Stimulated activated CD8-positive, alpha-beta memory T cell treated with anti-CD3 and anti-CD28 coated beads, Interleukin-7, amount 100 ng/mL, for 24 hours (primary cell): ENCODE results near the gene SYNE1.
"Not testable (repeated sequence)": the region's sequence is repeated elsewhere in the genome, so short reads cannot be mapped to it uniquely, and the experiment has no call there.

ENCODE experiments used
- DNase-seq: peaks from one replicate; pipeline ENCODE4 v3.0.0-alpha.2; 2020; ENCODE audit warnings: low read depth

SYNE1 gene

DNA sequence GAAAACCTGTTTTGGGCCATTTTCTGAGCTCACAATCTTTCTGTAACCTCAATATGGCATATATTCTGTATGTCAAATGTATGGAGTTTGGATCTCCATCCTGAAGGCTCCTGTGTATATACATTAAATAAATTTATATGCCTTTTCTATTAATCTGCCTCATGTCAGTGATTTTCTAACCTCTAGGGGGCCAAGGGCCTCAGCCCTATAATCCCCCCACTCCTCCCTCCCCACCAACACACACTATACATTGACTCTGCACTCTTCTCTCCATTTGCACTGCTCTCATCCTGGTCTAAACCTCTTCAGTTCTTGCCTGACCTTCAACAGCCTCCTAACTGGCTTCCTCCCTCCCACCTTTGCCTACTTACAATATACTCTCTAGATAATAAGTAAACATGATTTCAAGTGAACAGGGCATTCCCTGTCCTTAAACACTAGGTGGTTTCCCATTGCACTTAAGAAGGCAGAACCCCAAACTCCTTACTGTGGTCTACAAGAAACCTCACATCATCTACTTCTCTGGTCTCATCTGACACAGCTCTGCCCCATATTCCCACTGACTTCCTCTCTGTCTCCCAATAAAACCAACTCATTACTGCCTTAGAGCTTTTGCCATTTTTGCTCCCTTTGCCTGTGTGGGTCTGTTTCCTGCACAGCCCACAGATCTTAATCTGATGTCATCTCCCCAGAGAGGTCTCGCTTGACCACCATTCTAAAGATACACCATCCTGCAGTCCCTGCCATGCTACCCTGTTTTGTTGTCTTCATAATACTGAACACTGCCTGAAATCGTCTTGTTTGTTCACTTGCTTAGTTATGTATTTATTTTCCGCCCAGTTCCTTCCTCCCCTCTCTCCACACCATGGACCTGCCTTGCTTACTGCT lies 213.7 kb downstream of the SYNE1 start:
- DNase-seq: no peak

DNA sequence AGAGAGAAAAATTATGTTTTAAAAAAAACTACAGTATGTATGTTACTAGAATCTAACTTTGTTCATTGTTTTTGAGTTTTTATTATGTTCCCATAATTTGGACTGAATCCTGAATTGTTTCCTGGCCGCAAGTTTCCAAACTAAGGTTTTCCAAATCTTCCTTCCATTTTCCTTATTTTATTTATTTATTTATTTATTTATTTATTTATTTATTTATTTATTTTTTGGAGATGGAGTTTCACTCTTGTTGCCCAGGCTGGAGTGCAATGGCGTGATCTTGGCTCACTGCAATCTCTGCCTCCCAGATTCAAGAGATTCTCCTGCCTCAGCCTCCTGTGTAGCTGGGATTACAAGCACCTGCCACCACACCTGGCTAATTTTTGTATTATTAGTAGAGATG lies 215.7 kb downstream of the SYNE1 start:
- not testable (repeated sequence) for DNase-seq

DNA sequence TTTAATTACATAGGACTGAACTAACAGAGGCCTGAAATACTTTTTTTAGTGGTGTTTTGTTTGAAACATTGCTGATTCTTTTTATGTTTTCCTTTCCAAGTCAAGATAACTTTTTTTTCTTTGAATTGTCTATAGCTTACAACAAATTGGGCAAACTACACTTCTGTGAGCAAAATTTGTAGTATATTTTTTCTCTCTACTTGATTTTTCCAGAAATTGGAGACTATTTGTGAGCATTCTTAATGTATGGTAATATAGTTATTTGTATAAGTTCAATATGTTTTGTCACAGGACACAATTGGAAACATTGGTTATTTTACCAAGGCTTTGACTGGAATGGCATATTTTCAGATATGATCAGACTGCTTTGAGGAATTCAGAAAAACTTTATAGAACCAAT lies 216.5 kb downstream of the SYNE1 start:
- no peak for DNase-seq

DNA sequence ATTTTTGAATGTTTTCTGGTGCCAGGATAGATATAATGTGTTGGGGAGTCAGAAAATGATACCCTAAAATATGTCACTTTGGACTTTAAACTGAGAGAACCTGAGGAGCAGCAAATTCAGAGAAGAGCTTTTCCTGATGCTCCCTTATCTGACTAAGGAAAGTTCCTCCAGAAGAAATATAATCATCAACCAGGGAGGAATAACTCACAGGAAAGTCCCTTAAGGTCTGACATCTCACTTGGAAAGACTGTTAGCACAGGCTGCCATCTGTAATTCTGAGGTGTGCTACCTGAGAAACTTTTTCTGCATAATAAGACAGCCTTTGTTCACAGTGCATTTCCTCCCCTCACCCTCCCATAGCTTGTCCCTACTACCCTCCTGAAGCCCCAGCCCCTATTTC lies 218.6 kb downstream of the SYNE1 start:
- DNase-seq: no peak

DNA sequence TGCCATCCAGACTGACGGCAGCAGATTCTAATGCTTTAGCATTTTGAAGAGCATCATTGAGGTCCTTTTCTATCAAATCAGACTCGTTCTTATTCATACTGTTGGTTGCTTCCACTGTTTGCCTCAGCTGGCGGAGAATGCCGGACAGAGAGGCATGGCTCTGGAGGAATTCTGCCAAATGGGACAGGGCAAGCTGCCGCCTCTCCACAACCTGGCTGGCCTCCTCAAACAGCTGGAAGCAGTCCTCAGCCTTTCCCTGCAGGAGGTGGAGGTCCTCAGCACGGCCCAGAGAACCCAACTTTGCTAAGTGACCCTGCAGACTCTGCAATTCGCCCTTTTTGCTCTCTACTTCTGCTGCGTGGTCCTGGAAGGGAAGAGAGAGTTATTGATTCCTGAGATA lies 220.5 kb downstream of the SYNE1 start:
- no peak for DNase-seq

DNA sequence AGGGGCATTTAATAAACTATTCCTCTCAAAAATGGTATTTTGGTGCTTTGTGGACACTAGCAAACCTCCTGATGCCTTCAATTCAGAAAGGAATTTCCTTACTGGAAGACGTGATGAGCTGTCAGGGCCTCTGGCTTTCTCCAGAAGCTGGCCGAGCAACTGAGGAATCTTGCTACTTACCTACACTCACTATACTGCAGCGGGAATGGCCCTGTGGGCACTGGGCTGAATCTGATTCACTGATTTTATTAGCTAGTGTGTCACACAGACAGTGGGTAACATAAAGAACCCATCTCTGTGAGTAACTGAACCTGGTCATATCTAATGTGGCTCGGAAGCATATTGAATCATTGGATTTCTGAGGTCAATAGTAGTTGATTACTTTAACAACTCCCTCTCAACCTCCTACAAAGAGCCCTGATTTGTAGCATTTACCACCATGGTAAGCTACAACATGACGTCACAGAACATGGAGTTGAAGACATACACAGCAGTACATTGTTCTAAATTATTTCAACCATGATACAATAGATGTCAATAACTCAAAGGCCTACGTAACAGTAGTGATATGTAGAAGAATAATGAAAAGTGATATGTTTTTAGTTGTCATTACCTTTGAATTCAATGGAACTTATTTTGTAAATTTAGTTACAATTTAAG lies 232.1 kb downstream of the SYNE1 start:
- no peak for DNase-seq

DNA sequence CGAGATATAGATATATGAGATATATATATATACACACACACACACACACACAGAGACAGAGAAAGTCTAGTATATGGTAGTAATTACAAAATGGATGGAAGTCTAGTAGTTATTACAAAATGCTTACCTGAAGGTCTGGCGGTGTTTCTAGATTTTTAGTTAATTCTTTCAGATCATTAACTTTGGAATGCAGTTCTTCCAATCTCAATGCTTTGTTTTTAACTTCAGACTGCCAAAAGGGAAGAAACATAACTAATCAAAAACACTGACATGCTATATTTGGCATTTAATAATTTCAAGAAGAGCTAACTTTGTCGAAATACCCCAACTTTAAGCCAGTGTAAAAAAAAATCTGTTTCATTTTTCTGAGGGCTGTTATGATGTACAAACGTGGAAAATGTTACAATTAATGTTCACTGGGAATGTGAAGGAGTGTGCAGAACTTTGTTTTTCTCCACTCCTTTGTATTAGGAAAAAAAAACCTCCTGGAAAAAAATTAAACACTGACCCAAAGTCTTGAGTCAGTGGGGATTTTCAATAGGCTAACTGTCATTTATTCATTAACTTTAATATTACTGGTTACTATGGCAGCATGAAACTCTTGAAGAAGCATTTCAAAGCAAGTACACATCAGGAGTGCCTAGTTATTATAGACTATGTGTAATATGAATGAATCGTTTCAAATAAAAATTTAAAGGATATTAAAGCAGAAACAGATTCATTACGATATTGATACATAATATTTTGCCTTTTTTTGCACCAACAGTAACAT lies 232.9 kb downstream of the SYNE1 start:
- DNase-seq: no peak

DNA sequence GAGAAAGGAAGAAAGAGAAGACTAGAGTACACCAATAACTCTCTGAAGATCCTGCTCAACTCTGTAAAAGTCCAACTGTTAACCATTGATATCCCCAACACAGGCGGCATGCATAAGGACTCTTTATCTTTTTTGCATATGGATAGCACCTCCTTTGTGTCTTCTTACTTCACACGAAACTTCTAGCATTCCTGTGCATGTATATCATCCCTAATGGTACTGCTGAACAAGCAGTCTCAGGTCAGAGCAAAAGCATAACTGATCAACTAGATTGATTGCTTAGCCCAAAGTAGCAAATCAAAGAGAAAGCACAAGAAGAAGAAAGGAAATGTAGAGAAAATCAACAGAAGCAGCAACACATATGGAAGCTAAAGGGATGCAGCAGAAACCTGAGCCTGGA lies 234.4 kb downstream of the SYNE1 start:
- DNase-seq: no peak

DNA sequence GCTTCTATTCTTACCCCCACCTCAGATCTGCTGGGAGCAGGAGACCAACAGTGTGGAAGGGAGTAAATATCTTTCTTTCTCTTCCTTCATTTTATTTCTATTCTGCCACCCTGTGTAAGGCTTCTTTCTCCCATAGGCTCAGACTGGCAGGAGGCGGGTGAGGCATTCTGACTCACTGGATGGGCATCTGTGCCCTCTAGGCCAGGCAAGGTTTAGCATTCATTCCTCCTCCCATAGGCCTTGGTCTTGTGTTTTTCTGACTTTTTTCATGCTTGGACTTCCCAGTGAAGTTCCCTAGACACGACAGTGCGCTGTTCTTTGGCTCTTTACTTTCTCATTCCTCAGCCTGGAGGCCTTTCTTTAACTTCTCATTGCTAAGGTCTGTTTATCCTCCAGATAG lies 235.2 kb downstream of the SYNE1 start:
- no peak for DNase-seq

DNA sequence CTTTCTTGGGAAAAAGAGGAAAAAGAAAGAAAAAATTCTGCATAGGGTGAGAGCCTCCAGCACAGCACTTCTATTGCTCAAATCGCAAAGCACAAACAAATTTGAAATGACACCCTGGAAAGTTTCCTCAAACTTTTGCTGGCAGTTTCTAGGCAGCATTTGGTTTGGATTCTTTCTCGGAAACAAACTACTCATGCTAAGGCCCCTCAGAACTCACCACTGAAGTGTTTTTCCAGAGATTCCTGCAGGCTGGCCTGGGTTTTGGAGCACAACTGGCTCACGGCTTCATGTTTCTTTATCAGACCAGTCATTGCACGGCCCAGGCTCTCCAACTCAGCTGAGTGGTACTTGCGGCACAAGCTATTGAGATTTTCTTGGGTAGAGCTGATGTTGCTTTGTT lies 237.8 kb downstream of the SYNE1 start:
- DNase-seq: no peak

DNA sequence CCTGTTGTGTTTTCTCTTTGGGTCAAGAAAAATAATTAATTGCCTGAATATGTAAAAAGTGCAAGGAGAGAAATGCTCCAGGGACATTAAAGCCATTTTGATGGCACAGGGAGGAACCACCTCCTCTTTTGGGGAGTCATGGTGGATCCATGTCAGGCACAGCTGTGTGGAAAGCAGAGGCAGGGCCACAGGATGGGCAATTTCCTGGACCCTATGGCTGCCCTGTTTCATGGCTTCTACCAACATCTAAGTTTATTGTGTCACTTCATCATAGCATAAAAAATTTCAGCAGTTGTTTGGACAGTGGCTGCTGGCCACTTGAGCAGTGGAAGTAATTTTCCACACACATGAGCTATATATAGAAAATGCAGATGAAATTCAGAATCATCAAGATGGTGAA lies 238.2 kb downstream of the SYNE1 start:
- no peak for DNase-seq

DNA sequence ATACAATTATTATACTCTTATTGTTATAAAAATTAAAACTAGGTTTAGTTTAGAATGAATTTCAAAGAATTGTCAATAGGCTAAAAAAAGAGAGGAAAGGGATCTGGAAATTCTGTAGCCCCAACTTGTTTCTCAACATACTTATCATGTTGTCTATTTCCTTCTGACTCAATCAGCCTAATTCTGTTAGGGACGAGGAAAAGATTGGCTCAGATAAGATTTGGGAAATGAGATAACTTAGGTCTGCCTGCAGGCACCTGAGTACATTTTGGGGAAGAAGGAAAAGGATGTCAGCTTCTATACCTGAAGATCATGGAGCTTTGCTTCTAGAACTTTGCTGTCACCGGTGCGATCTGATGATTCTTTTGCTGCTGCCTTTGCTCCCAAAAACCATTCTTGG lies 238.8 kb downstream of the SYNE1 start:
- DNase-seq: no peak

DNA sequence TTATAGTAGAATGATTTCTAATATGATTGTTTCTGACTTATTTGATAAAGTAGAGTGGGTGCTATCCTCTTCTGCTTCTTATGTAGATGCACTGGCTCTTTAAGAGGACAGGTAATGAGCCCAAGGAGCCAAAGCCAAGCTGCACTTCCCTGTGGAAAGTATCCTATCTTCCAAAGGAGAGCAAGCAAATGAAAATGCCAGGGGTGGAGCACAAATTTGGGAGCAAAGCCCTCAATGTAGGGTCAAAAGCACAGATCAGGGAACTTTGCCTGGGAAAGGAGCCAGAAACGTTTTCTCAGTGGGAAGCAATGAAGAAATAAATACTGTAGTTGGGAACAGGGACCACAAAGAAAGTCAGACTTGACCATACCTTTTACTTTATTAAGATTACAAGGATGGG lies 242.9 kb downstream of the SYNE1 start:
- no peak for DNase-seq

DNA sequence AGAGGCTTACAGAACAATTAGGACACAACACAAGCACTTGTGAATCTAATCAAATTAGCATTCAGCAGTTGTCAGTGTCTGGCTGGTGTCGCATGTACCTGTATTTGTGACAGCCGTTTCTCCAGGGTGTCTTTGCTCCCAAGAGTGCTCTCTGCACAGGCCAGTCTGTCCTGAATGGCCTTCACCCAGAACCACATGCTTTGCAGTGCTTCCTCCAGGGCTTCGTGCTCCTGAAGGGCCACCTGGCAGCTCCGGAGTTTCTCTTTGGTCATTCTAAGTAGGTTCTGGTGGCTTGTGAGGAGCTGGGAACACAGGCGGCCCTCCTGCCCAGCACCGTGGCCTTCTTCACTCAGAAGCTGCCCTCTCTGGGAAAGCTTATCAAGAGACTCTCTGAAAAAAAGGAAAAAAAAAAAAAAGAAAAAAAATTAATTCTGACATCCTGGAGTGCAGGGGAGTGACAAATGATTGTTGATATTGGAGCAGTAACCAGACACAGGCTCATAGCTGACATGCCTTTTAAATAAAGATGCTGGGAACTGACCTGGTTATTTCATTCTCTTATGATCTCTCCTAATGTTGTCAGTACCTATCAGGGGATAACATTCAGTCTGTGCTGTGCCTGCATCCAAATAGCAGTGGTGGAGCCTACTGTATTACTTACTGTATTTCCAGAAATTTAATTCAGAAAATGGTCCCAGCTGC lies 245.8 kb downstream of the SYNE1 start:
- DNase-seq: no peak

DNA sequence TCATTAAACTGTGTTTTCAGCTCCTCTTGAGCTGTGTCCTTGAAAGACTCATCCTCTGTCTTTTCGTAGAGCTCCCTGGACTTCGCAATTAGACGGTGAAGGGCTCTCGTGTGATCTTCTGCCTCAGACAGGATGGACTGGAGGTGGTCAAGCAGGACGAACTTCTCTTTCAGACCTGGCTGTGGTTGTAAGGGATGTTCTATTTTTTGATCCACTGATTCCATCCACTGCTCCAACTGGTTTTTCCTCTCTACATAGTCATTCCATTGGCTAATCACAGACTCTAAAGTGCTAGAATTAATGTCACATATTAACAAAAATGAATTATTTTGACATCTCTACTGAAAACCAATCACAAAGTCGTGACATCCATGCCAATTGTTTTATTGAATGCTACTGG lies 250.1 kb downstream of the SYNE1 start:
- no peak for DNase-seq

DNA sequence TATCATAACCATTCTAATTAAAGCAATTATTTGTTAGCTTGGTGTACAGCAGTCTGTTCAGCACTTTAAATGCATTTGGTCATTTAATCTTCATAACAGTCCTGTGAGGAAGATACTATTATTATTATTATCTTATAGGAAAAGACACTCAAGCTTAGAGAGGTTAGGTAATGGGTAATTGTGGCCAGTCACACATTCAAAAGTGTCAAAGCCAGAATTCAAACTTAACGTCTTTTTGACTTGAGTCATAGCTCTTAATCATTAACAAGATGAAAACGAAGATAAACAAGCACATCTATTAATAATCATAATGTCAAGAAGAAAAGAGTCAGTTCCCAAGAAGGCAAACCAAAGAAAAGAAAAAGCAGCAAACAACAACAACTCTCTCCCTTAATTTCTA lies 251.0 kb downstream of the SYNE1 start:
- DNase-seq: no peak

DNA sequence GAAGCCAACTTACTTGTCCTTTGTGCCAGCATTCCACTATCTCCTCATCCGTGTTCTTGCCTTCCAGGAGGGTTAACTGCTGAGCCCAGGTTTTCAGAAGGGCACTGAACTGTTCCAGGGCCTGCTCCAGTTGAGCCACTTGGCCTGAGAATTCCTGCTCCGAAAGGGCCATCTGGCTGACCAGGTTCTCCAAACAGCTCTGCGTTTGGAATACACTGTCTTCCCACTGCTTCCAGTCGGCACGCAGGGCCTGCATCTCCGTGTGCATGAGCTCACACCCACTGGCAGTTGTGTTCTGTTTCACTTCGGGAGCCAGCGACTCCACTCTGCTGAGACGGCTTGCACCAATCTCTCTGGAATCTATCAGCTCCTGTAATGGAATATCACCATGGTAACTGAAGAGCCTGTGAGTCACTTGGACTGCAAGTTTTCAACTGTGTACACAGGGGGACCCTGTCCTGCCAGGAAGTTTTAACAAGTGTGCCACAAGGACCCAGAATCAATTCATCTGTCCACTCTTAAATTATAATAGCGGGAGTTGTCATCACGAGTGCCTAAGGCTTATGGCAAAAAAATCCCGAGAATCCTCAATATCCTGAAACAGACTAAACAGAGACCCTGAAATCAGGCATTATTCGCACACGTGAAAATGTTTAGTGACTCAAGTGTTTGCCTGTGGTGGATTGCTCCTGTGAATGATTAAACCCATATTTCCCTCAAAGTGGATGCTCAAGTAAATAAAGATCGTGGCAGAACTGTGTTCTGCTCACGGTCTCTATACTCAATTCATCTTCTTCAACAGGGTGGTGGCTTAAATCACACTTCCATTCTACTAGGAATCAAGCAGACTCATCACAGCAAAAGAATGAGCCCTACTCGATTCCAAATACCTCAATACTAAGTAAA lies 255.9 kb downstream of the SYNE1 start:
- DNase-seq: no peak

DNA sequence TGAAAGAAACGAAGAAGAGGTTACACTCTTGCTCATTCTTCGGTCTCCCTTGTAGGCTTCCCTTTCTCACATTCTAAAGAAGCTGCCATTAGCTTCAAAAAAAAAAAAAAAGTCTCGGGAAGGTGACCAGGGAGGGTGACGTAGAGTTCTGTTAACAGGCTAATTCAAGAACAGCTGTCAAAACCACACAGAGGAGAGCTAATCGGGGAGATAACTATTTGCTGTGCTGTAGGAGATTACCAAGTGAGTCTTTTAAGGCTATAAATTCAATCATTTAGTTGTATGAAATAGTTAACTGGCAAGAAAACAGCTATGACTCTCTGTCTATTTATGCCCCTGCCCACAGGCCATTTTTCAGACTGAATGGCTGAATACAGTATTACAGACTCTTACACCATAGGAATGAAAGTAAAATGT lies 256.8 kb downstream of the SYNE1 start:
- no peak for DNase-seq

DNA sequence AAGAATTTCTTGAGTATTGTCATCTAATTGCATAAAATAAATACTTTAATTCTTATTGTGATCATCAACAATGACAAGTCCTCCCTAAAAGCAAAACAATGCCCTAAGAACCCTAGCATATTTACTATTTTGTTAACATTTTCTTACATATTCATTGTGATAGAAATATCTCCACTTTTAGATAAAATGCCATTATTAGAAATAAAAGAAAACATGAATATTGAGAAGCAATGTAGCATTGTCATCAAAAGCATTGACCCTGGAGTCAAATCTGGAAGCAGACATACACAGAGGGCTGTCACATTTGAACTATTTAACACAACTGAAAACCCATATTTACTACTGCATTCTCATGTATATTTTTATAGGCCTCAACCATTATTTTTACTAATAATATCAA lies 257.7 kb downstream of the SYNE1 start:
- no peak for DNase-seq

DNA sequence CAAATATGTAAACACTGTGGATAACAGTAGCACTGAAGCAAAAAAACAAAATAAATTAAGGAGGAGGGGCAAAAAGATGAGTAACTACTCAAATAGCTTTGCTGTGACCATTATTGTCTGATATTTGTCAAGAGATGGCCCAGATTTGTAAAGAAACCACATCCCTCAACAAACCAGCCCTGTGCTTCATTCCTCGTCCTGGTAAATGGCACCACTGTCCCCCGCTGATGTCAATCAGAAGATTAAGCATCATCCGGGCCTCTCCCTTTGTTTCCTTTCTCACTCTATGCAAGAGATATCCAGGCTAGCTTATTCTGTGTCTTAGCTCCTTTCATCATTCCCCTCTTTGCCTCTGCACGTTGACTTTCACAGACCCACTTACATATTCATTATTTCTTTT lies 259.0 kb downstream of the SYNE1 start:
- DNase-seq: no peak

DNA sequence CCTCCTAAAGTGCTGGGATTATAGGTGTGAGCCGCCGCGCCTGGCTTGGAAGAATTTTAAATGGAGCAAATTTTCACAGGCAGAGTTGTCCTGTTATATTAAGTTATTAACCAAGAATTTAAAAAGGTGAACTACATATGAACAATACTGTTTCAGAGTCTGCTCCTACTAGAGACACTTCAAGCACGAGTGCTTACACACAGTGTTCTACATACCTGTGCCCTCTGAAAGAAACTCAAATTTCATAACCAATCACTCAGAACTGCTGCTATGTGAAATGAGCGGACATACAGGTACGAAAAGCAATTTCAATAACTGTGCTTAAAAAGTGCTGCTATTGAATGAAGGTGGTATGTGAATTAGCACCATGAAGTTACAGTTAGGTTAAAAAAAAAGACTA lies 262.0 kb downstream of the SYNE1 start:
- DNase-seq: no peak
